ENCODE data around the gene RAB37. TPM values are rescaled to one million over a fixed set of nuclear protein-coding genes. Genes with fewer than 3 reads are reported as not detected.

The RAB37 gene
- total and polyA plus RNA-seq, 9 of the 15 experiments (the other 6 are each of a cell fraction or from before 2014, with no cell fraction given): 0.03 to 0.27 (median 0.11) TPM; not detected in 4

DNA sequence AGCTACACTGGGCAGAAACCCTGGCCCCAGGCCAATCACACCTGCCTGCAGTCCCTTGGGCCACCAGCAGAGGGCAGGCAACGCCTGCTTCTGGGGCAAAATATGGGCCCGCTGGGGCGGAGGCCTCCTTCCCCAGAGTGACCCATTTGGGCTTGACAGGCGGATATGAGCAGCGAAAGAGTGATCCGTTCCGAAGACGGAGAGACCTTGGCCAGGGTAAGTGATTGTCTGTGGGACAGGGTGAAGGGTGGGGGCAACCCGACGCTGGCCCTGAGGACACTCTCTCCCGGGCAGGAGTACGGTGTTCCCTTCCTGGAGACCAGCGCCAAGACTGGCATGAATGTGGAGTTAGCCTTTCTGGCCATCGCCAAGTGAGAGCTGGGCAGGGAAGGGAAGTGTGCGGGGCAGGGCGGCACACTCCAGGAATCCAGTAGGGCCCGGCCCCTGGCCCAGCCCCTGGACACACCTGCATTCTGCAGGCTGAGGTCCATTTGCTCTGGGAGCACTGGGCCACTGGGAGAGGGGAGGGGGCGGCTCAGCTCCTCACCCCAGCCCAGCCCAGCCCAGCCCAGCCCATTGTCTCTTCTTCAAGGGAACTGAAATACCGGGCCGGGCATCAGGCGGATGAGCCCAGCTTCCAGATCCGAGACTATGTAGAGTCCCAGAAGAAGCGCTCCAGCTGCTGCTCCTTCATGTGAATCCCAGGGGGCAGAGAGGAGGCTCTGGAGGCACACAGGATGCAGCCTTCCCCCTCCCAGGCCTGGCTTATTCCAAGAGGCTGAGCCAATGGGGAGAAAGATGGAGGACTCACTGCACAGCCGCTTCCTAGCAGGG is 7.9 kb downstream of the RAB37 start (continued):
- TF ChIP-seq, protein P1, sequence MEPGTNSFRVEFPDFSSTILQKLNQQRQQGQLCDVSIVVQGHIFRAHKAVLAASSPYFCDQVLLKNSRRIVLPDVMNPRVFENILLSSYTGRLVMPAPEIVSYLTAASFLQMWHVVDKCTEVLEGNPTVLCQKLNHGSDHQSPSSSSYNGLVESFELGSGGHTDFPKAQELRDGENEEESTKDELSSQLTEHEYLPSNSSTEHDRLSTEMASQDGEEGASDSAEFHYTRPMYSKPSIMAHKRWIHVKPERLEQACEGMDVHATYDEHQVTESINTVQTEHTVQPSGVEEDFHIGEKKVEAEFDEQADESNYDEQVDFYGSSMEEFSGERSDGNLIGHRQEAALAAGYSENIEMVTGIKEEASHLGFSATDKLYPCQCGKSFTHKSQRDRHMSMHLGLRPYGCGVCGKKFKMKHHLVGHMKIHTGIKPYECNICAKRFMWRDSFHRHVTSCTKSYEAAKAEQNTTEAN (CRISPR knock-in tag; IDR thresholded peaks at IDR 0.05): no peak
- TF ChIP-seq, protein P2, sequence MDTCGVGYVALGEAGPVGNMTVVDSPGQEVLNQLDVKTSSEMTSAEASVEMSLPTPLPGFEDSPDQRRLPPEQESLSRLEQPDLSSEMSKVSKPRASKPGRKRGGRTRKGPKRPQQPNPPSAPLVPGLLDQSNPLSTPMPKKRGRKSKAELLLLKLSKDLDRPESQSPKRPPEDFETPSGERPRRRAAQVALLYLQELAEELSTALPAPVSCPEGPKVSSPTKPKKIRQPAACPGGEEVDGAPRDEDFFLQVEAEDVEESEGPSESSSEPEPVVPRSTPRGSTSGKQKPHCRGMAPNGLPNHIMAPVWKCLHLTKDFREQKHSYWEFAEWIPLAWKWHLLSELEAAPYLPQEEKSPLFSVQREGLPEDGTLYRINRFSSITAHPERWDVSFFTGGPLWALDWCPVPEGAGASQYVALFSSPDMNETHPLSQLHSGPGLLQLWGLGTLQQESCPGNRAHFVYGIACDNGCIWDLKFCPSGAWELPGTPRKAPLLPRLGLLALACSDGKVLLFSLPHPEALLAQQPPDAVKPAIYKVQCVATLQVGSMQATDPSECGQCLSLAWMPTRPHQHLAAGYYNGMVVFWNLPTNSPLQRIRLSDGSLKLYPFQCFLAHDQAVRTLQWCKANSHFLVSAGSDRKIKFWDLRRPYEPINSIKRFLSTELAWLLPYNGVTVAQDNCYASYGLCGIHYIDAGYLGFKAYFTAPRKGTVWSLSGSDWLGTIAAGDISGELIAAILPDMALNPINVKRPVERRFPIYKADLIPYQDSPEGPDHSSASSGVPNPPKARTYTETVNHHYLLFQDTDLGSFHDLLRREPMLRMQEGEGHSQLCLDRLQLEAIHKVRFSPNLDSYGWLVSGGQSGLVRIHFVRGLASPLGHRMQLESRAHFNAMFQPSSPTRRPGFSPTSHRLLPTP (IDR thresholded peaks at IDR 0.05; ENCODE audit: borderline replicate concordance, extremely low read depth, insufficient read length): no peak
- TF ChIP-seq FIP1L1 (IDR thresholded peaks at IDR 0.05; ENCODE audit: low read depth, low read length, poor library complexity, severe bottlenecking): no peak
- TF ChIP-seq LARP7 (IDR thresholded peaks at IDR 0.05): no peak
- TF ChIP-seq MBD2 (IDR thresholded peaks at IDR 0.05; ENCODE audit: borderline replicate concordance, low read depth): no peak
- TF ChIP-seq ARID2 (IDR thresholded peaks at IDR 0.05): peak; percentile 92
- TF ChIP-seq RBM25 (IDR thresholded peaks at IDR 0.05; ENCODE audit: low read depth, low read length, severe bottlenecking): no peak
- TF ChIP-seq CEBPB (tag; IDR thresholded peaks at IDR 0.05): no peak
- TF ChIP-seq, protein P3, sequence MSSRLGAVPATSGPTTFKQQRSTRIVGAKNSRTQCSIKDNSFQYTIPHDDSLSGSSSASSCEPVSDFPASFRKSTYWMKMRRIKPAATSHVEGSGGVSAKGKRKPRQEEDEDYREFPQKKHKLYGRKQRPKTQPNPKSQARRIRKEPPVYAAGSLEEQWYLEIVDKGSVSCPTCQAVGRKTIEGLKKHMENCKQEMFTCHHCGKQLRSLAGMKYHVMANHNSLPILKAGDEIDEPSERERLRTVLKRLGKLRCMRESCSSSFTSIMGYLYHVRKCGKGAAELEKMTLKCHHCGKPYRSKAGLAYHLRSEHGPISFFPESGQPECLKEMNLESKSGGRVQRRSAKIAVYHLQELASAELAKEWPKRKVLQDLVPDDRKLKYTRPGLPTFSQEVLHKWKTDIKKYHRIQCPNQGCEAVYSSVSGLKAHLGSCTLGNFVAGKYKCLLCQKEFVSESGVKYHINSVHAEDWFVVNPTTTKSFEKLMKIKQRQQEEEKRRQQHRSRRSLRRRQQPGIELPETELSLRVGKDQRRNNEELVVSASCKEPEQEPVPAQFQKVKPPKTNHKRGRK (tag; IDR thresholded peaks at IDR 0.05): no peak
- TF ChIP-seq TBP (optimal IDR thresholded peaks at IDR 0.05; ENCODE audit: low read depth, low read length): no peak
- TF ChIP-seq ELF4 (CRISPR knock-in tag; IDR thresholded peaks at IDR 0.05): no peak
- TF ChIP-seq COPS2 (conservative IDR thresholded peaks at IDR 0.05): no peak
- no peak for TF ChIP-seq CBX1 (IDR thresholded peaks at IDR 0.05; ENCODE audit: low read depth)
- TF ChIP-seq KLF16 (IDR thresholded peaks at IDR 0.05): peak; percentile 58; the same call in 1 of the 2 replicates
- peak; percentile 29; the same call in 1 of the 2 replicates for TF ChIP-seq CTBP1 (IDR thresholded peaks at IDR 0.05; ENCODE audit: borderline replicate concordance)
- TF ChIP-seq POLR2H (tag; IDR thresholded peaks at IDR 0.05; ENCODE audit: low read depth): no peak
- TF ChIP-seq NFATC3 (IDR thresholded peaks at IDR 0.05): no peak
- no peak for TF ChIP-seq GTF2A2 (tag; IDR thresholded peaks at IDR 0.05)
- TF ChIP-seq ZNF79 (CRISPR knock-in tag; IDR thresholded peaks at IDR 0.05; ENCODE audit: low read depth): no peak
- no peak for TF ChIP-seq KAT8 (IDR thresholded peaks at IDR 0.05; ENCODE audit: low read depth)
- no peak for TF ChIP-seq PHF8 (IDR thresholded peaks at IDR 0.05; ENCODE audit: borderline replicate concordance, low read length)
- TF ChIP-seq KDM2B (CRISPR knock-in tag; IDR thresholded peaks at IDR 0.05): no peak

Data from K562 (cell line).